ENCODE results near the gene ZBTB12.

ZBTB12 gene

DNA sequence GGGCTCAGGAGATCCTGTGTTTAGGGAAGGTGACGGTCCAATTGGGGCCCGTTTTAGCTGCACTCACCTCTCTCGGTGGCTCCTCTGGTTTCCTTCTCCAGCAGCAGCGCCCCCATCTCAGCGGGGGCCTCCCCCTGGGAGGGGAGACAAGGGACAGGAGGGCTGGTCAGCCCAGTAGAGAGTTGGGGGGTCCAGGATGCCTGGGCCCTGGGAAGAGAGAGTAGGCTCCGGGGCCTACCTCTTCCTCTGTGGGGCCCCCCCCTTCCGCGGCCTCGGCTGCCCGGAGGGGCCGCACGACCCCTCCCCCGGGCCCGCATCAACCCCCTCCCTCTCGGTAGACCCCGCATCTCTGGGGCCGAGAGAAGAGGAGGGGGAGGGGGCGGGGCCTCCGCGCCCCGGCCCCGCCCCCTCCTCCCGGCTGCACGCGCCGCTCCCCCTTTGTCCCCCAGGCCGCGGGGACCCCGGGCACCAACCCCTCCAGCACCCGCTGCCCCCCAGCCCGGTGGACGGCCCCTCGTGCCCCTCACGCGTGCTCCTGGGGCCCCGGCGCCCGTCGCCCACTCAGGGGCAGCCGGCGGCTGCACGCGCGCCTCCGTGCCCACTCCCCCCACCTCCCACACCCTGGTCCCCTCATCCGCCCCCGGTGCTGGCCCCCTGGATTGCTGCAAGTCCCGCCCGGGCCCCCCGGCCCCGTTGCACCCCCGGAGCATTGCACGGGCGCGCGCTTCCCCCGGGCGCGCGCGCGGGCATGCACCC lies 4.9 kb downstream of the ZBTB12 start:
- DNase-seq (ENCODE audit: low read depth in 2 of 2), result peak in 1 of 2 donors; percentile 10

DNA sequence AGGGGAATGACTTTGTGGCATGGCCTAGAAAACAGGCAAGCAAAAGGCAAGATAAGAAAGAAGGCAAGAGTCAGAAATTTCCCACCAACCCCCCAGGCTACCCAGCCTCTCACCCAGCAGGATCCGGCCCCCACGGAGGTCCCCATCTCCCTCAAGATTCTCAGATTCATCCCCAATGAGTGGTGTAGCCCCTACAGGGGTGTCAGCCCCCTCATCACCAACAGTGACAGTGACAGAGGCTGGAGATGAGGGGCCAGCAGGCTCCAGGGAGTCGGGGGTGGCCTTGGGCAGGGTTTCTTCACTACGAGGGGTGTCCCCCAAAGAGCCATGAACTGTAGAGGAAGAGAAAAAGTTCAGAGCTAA lies 5.4 kb downstream of the ZBTB12 start:
- DNase-seq (ENCODE audit: low read depth in 2 of 2), result no peak

DNA sequence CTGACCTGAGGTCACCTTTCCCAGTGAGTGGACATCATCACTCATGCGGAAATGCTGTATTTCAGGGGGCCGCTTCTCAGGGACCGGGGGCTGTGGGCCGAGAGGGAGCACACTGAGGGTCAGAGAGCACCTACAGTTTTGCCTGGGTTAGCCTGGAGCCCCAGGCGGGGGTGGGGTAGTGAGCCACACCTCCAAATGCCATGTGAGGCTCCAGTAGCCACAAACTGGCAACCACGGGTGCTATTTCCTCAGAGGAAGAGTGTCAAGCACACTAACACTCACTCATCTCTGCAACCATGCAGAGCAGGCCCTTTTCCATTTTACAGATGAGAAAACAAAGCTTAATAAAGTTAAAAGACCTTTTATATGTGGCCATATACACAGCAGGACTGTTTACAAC lies 9.1 kb downstream of the ZBTB12 start:
- DNase-seq (ENCODE audit: low read depth in 2 of 2), result no peak

DNA sequence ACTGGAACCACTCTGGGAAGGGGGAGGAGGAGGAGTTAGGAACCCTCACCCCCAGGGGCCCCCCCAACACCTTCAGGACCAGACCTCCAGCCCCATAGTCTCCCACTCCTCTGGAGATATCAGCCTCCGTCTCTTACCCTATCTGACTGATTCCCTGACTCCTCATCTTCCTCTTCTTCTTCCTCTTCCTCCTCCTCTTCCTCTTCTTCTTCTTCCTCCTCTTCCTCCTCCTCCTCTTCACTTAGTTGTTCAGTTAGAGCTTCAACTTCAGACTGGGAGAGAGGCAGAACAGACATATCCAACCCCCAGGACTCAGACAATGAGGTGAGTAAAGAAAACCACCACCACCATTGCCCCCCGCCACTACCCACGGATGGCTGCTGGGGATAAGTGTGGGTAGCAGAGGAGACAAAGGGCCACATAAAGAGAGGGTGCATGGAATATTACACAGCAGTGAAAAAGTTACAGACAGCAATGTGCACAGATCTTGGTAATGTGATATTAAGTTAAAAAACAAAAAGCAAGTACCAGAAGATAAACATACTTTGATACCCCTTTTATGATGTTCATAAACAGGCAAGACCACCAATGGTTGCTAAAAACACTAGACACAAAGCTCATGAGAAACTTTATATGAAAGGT lies 12.4 kb downstream of the ZBTB12 start:
- no peak for DNase-seq (ENCODE audit: low read depth in 2 of 2)

DNA sequence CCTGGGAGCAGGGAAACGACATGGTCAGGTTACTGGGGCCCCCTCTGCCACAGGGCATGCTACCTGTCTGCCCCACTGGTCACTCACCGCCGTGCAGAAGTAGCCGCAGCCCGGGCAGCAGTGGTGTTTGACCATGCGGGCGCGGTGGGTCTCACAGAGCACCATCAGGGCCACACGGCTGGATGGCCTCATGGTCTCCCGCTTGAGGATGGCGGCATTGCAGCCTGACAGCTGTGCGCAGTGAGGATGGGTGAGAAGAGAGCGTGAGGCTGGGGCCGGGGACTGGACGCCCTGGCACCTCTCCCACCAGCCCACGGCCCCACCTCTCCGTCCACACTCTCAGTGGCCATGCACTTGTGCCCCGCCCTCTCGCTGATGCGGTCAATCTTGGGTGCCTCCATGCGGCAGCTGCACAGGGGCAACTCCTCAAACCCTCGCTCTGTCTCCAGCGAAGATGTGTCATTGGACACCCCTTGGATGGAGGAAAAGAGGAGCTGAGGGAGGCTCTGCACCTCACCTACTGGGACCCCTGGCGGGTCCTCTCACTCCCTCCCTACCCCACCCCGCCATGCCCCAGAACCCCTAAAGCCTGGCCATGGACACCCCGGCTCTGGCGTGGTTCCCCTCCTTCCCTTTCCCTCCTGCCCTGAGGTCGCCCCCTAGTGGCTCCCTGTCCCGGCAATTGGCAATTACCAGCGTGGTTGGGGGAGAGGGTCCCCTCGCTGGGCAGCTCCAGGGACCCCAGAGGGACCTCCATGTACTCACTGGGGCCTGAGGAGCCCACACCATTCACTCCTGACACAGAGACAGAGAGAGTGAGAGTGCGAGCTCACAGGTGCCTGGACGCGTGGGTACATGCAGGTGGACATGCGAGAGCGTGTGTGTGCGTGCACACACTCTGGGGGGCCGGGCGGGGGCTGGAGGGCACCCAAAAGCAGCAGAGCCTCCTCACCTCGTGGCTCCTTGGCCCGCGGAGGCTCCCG lies 13.3 kb downstream of the ZBTB12 start:
- no peak for DNase-seq (ENCODE audit: low read depth in 2 of 2)

DNA sequence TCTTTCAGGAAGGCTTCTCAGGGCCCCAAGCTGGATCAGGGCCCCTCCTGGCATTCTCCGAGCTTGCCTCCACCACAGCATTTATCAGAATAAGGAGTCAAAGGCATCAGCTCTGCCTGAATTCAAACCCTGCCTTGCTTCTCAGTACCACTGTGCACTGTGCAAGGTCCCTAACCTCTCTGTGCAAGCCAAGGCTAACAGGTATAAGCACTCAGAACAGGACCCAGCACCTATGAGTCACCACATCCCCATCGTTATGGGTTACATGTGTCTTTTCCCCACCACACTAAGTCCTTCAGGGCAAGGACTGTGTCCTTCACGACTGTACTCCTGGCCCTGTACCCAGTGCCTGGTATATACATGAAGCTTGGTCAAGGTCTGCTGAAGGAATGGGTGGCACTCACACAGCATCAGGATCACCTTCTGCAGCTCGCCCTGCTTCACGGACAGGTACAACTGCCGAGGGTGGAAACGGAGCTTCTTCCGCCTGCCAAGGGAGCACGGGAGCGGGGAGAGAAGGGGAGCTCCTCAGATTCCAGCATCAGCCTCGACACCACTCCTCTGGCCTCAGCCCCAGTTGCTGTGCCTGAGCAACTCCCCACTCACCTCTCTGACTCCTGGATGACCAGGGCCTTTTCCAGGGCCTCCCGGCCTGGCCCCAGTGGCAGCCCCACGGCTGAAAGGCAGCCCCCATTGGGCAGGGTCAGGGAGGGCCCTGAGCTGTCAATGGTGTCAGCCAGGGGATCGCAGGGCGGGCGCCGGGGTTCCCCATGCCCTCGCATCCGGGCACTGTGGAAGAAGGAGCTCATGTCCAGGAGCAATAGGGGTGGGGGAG lies 14.5 kb downstream of the ZBTB12 start:
- no peak for DNase-seq (ENCODE audit: low read depth in 2 of 2)

DNA sequence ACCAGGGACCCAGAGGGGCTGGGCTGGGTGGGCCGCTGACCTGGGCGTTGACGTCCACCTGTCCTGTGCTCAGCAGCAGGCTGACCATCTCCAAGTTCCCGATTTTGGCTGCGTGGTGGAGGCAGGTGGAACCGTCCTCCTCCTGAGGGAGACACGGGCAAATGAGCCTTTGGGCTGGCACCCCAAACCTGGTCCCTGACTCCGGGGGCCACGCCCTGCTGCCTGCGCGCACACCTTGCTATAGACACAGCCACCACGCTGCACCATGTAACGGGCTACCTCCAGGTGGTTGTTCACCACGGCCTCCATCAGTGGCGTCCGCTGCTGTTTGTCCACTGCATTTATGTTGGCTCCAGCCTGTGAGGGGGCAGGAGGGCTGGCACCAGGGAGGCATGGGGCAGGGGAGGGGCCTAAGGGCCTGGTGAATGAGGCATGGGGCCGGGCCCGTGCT lies 15.3 kb downstream of the ZBTB12 start:
- no peak for DNase-seq (ENCODE audit: low read depth in 2 of 2)

DNA sequence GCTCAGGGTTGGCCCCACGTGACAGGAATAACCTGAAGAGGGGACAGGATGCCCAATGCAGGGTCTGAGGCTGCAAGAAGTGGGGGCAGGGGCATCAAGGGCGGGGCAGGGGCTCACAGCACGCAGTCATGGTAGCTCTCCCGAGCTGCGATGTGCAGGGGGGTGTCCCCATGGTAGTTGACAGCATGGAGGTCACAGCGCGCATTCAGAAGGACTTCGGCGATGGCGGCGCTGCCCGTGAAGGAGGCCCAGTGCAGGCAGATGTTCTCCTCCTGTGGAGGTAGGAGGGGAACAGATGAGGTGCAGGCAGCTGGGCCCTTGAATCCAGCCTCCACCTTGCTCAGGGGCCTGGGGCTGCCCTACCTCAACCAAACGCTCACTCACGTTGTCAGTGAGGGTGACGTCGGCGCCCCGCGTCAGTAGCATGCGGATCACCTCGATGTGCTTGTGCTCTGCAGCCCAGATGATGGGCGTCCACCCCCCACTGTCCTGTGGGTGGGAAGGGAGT lies 17.3 kb downstream of the ZBTB12 start:
- no peak for DNase-seq (ENCODE audit: low read depth in 2 of 2)

DNA sequence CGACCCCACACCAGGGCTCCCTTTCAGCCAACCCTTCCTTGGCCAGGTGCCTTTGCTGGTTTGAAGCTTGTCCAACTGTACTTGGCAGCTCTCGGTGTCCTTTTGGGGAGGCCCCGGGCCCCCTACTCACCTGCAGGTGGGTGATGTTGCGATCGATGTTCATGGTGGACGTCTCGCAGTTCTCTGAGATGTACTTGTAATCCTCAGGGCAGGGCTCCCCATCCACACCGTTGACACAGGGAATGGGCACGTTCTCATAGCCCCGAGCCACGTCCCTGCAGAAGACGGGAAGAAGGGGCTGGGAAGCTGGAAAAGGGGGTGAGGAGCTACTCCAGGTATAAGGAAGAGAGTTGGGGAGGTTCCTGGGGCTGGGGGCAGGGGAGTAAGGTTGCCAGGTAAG lies 18.2 kb downstream of the ZBTB12 start:
- no peak for DNase-seq (ENCODE audit: low read depth in 2 of 2)

DNA sequence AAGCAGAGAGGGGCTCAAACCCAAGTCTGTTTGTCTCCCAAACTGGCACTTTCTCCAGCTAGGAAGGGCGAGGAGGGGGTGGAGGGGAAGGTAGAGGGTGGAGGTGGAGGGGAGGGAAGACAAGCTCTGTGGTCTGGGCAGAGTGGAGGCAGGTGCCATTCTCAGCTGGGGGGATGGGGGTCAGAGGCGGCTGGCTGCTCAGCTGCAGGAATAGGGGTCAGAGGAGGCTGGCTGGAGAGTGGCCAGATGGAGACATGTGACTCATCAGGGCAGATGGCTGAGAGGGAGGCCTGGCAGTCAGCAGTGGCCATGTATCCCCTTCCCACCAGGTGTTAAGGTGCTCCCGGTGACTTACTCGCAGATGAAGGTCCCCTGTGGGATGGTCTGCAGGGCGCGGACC lies 19.5 kb downstream of the ZBTB12 start:
- DNase-seq (ENCODE audit: low read depth in 2 of 2), result no peak

DNA sequence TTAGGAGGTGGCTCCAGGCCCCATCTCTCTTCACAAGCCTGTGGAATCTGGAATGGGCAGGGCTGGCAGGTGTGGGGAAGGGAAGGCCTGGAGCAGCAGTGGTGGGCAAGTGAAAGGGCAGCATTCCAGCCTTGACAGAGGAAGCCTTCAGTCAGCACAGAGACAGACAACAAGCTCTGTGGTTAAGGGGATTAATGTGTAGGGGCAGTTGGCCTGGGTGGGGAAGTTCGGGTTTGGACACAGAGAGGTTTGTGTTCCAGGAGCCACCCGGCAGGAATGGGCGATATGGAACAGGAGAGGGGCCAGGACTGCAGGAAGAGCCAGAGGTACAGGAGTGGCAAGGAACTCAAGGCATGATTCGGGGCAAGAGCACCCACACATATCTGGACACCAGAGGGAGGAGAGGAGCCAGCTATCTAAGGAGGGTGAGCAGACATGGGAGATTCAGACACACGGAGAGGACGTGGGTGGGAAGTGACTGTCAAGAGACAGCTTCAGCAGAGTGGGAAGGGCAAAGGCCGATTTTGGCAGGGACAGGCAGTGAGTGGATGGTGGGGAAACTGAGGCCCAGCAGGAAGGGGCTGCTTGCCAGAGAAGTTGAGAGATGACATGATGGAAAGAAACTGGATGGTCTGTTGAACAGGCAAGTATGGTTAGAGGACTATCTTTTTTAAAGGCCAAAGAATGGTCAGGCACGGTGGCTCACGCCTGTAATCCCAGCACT lies 20.6 kb downstream of the ZBTB12 start:
- DNase-seq (ENCODE audit: low read depth in 2 of 2), result no peak

DNA sequence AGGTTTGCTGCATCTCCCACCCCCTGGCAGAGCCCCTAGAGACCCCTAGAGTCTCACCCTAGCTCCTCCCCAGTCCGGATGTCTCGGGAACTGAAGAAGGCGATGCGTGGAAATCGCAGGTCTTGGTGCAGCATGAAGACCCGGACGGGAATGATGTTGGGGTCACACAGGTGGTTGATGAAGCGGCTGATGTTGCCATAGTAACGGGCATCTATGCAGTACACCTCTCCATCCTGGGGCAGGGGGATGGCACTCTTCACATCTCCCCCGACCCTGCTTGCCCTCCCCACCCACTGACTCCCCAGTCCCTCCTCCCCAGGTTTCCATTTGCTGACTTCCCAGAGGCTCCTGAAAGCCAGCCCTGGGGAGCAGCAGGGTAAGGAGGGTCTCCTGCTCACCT lies 21.3 kb downstream of the ZBTB12 start:
- DNase-seq (ENCODE audit: low read depth in 2 of 2), result no peak

DNA sequence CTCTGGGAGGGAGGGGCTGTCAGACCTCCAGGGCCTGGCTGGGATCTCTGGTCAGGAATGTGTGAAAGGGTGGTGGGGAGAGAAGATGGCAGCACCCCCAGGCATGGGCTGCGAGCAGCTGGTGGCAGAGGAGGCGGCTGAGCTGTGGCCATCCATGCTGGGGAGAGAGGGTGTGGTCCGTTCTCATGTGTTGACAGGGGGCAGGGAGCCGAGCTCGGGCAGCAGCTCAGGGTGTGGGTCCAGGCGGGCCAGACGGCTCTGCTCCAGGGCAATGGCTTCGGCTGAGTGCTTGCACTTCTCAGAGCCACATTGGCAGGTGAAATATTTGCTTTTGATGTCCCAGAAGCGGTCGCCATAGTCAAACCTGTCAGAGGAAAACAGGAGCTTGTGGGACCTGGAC lies 22.0 kb downstream of the ZBTB12 start:
- DNase-seq (ENCODE audit: low read depth in 2 of 2), result no peak

DNA sequence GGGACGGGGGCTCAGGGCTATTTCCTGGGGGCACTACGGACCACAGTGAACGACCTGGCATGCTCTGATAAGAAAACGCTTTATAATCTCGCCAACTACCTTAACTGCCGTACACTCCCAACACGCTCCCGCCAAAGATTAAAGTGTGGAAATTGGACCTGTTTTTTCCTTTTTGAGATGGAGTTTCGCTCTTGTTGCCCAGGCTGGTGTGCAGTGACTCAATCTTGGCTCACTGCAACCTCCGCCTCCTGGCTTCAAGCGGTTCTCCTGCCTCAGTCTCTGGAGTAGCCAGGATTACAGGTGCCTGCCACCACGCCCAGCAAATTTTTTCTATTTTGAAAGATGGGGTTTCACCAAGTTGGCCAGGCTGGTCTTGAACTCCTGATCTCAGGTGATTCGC lies 22.7 kb downstream of the ZBTB12 start:
- no peak for DNase-seq (ENCODE audit: low read depth in 2 of 2)

DNA sequence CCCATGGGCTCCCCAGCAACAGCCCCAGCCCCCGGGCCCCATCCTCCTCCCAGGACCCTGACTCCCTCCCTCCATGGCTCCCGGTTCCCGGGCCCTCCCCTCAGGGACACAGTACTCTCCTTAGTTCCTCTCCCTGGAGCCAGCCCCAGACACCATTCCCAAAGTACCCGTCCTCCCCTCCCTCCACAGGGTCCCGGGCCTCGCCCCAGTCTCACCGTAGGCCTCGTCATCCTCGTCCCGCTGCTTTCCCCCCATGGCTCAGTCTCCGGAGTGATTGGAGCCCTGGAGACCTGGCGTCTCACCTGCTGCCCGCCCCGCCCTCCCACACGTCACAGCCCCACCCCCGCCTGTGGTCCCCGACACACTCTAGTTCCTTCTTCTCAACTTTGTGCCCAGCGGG lies 23.2 kb downstream of the ZBTB12 start, which contains the start of gene SLC44A4:
TSS of gene SLC44A4 (minus strand) at position 272 of the 400 bp plus-strand sequence. CDS start at position 255, 17 bp downstream.
- DNase-seq (ENCODE audit: low read depth in 2 of 2), result no peak

DNA sequence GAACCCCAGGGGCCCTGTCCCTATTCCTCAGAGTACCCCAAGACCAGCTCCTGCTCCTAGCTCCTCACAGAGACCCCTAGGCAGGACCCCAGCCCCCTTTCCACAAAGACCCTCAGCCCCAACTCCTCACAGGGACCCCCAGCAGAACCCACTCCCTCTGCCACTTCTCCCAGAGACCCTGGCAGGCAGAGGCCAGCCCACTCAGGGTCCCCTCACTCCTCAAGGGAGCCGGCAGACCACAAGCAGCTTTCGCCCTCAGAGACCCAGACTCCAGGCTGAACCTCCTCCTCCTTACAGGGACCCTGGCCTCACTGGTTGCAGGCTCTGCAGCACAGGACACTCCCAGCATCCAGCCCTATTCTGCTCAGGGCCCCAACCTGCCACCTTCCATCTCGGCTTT lies 23.7 kb downstream of the ZBTB12 start:
- no peak for DNase-seq (ENCODE audit: low read depth in 2 of 2)

DNA sequence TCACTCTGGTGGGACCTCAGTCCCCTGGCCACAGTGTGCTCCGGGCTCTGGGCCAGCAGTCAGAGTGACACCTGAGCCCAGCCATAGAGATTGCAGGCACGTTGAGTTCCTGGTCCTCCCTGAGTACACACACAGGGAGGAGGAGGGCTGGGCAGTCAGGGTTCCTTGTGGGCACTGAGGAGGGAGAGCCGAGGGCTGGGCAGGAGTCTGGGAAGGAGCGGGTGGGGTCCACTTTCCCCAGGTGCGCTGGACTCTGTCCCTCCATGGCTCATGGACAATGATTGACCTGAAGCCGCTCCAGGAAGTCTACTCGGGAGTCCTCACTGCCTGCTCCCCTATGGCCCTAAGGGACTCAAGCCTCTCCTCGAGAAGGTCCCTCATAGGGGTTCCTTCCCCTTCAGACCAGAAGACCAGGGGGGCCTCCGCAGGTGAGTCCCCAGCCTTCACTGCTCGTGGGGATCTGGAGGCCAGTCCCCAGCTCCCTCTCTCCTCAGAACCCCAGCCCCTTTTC lies 24.2 kb downstream of the ZBTB12 start:
- no peak for DNase-seq (ENCODE audit: low read depth in 2 of 2)

DNA sequence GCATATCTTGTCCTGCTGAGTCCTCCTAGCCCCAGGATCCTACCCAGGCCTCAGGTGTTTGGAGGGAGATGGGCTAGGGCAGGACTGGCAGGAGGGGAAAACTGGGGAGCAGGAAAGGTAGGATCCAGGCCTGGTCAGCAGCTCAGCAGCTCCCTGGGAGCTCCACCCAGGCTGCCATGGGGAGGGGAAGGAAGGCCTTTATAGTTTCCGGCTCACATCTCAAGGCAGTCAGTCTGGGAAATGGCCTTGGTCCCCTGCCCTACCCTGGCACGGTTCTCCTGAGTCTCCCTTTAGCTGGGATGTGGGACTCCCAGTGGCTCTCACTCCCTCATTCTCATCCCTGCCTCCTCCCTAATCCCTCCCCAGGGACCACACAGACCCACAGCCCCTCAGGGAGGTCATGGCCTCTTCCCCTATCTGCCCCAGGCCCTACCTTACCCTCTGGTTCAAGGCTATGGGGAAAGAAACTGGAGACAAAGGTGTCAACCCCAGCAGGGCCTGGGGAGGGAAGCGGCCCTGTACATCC lies 24.7 kb downstream of the ZBTB12 start:
- DNase-seq (ENCODE audit: low read depth in 2 of 2), result no peak

DNA sequence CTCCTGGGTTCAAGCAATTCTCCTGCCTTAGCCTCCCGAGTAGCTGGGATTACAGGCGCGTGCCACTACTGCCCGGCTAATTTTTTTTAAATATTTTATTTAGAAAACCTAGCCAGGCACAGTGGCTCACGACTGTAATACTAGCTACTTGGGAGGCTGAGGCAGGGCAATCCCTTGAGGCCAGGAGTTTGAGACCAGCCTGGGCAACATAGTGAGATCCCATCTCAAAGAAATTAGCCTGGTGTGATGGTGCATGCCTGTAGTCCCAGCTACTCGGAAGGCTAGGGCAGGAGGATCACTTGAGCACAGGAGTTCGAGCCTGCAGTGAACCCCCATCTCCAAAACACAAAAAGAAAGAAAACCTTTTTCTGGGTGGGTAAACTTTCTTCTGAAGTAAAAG lies 25.5 kb downstream of the ZBTB12 start:
- no peak for DNase-seq (ENCODE audit: low read depth in 2 of 2)

DNA sequence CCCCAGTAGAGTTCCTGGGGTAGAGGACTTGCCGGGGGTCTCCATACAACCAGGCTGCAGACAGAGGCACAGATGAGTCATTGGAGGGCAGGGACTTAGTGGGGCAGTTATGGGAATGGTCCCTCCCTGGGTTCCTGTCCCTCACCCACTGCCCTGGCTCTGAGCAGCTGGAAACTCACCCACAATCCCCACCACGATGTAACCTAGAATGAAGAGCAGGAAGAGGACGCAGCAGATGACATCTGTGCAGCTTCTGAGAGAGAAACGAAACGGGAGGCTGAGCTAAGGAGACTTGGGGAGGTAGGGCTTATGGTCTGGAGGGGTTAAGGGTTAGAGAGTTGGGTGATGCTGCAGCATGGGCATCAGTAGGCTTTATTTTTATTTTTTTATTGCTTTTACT lies 26.0 kb downstream of the ZBTB12 start:
- DNase-seq (ENCODE audit: low read depth in 2 of 2), result no peak
